GM23338 (cell line): ENCODE data around the gene FBLN5. TPM values are rescaled to one million over a fixed set of nuclear protein-coding genes. Genes with fewer than 3 reads are reported as not detected.

Experiments used
- ATAC-seq: fragments of 200-7000 bp; cut with Tn5 transposase; 3 replicates; pipeline ENCODE4 v1.9.1; 2020
- DNase-seq: peaks from one replicate; pipeline ENCODE4 v3.0.0-alpha.2; 2015; ENCODE audit warnings: low spot score
- H2AFZ ChIP-seq: fragments of 200-600 bp; sonication (generic); 2 replicates; pipeline ENCODE4 v1.8.0; 2016; ENCODE audit warnings: antibody characterized with exemption, mild to moderate bottlenecking, moderate library complexity
- H3F3A ChIP-seq: fragments of 200-600 bp; sonication (generic); replicated peaks from 2 replicates; pipeline ENCODE4 v1.8.0; 2017; ENCODE audit warnings: antibody characterized with exemption, mixed run types, low read depth
- H3K27ac ChIP-seq: fragments of 200-600 bp; sonication (generic); 2 replicates; pipeline ENCODE4 v1.6.1; 2016; ENCODE audit warnings: low read depth
- H3K27me3 ChIP-seq: fragments of 200-600 bp; sonication (generic); 2 replicates; pipeline ENCODE4 v1.8.0; 2016; ENCODE audit warnings: mild to moderate bottlenecking, mixed run types, moderate library complexity; ENCODE audit not compliant: insufficient read depth
- H3K36me3 ChIP-seq: fragments of 200-600 bp; sonication (generic); 2 replicates; pipeline ENCODE4 v1.8.0; 2016; ENCODE audit warnings: mild to moderate bottlenecking; ENCODE audit not compliant: insufficient read depth
- H3K4me1 ChIP-seq: fragments of 200-600 bp; sonication (generic); 2 replicates; pipeline ENCODE4 v1.8.0; 2016; ENCODE audit warnings: mild to moderate bottlenecking, moderate library complexity; ENCODE audit not compliant: insufficient read depth
- H3K4me2 ChIP-seq: fragments of 200-600 bp; sonication (generic); 2 replicates; pipeline ENCODE4 v1.7.1; 2017; ENCODE audit warnings: mixed run types
- H3K4me3 ChIP-seq: fragments of 200-600 bp; sonication (generic); 2 replicates; pipeline ENCODE4 v1.6.1; 2016; ENCODE audit warnings: mixed run types
- H3K79me2 ChIP-seq: fragments of 200-600 bp; sonication (generic); replicated peaks from 2 replicates; pipeline ENCODE4 v1.8.0; 2017; ENCODE audit warnings: mild to moderate bottlenecking; ENCODE audit not compliant: insufficient read depth
- H3K9me2 ChIP-seq: fragments of 200-600 bp; sonication (generic); 2 replicates; pipeline ENCODE4 v1.8.0; 2017; ENCODE audit not compliant: insufficient read depth
- H4K20me1 ChIP-seq: fragments of 200-600 bp; sonication (generic); replicated peaks from 2 replicates; pipeline ENCODE4 v1.8.0; 2017; ENCODE audit warnings: mild to moderate bottlenecking; ENCODE audit not compliant: insufficient read depth
- H3K27ac Mint-ChIP-seq: 2 replicates; pipeline ENCODE4 v1.8.0; 2020; ENCODE audit warnings: inconsistent platforms, mild to moderate bottlenecking, moderate library complexity, mixed read lengths
- H3K27me3 Mint-ChIP-seq: 3 replicates; pipeline ENCODE4 v1.8.0; 2022; ENCODE audit warnings: low read depth, mild to moderate bottlenecking, moderate library complexity, mixed read lengths, inconsistent platforms; ENCODE audit not compliant: insufficient read depth, poor library complexity
- H3K36me3 Mint-ChIP-seq: 3 replicates; pipeline ENCODE4 v1.8.0; 2021; ENCODE audit warnings: low read depth, mild to moderate bottlenecking, inconsistent platforms, moderate library complexity, mixed read lengths
- H3K4me1 Mint-ChIP-seq: 3 replicates; pipeline ENCODE4 v1.8.0; 2020; ENCODE audit warnings: mild to moderate bottlenecking, inconsistent platforms, mixed read lengths
- H3K4me3 Mint-ChIP-seq: 3 replicates; pipeline ENCODE4 v1.8.0; 2021; ENCODE audit warnings: moderate library complexity, mild to moderate bottlenecking, inconsistent platforms, mixed read lengths
- H3K9me3 Mint-ChIP-seq: 3 replicates; pipeline ENCODE4 v1.8.0; 2020; ENCODE audit warnings: moderate library complexity, mild to moderate bottlenecking, inconsistent platforms, mixed read lengths
- CREB1 ChIP-seq: fragments of 250-450 bp; sonication (Bioruptor Pico); IDR thresholded peaks from 2 replicates; pipeline ENCODE4 v1.5.0; 2020; ENCODE audit warnings: low read depth, mild to moderate bottlenecking, moderate library complexity
- EZH2 ChIP-seq: fragments of 200-600 bp; sonication (generic); IDR thresholded peaks from one replicate; pipeline ENCODE4 v1.8.0; 2017; ENCODE audit warnings: antibody characterized with exemption, mild to moderate bottlenecking, low read depth; ENCODE audit not compliant: unreplicated experiment
- EZH2phosphoT487 ChIP-seq: fragments of 200-600 bp; sonication (generic); IDR thresholded peaks from one replicate; pipeline ENCODE4 v1.8.1; 2018; ENCODE audit warnings: antibody characterized with exemption; ENCODE audit not compliant: unreplicated experiment
- NANOG ChIP-seq: IDR thresholded peaks from 2 replicates; pipeline ENCODE4 v1.6.1; 2016; ENCODE audit warnings: antibody characterized with exemption, borderline replicate concordance
- POLR2AphosphoS5 ChIP-seq: IDR thresholded peaks from 2 replicates; pipeline ENCODE4 v1.6.1; 2016; ENCODE audit warnings: antibody characterized with exemption, low read depth
- STAT1 ChIP-seq: IDR thresholded peaks from one replicate; pipeline ENCODE4 v1.6.1; 2016; ENCODE audit warnings: antibody characterized with exemption; ENCODE audit not compliant: unreplicated experiment
- ZNF114 ChIP-seq: fragments of 250-450 bp; sonication (Bioruptor Pico); IDR thresholded peaks from 2 replicates; pipeline ENCODE4 v1.5.0; 2020; ENCODE audit warnings: mild to moderate bottlenecking, moderate library complexity
- ZNF331 ChIP-seq: fragments of 250-450 bp; sonication (Bioruptor Pico); IDR thresholded peaks from 2 replicates; pipeline ENCODE4 v1.5.0; 2020; ENCODE audit warnings: low read depth, mild to moderate bottlenecking, moderate library complexity
- polyA plus RNA-seq: library from polyadenylated mRNA; unstranded; fragments of >200 nt; fragmentation: Nextera tagmentation; extraction: Ambion mirVana; gene quantifications from 2 replicates; pipeline ENCODE4 v1.2.1, GENCODE V29; 2016
- total RNA-seq: library from RNA; depleted of rRNA; stranded (reverse); fragments of >200 nt; shearing (Covaris generic); gene quantifications from 2 replicates; pipeline ENCODE4 v1.2.3, GENCODE V29; 2014
- TF ChIP-seq, protein P1 (sequence below): IDR thresholded peaks from 2 replicates; pipeline ENCODE4 v1.6.1; 2016; ENCODE audit warnings: antibody characterized with exemption
- TF ChIP-seq, protein P2 (sequence below), 2 experiments: fragments of 200-600 bp in 1 of 2; sonication (generic) in 1 of 2; conservative IDR thresholded peaks; 2 replicates each; pipeline versions ENCODE4 v1.5.1 to v1.6.1; 2016 to 2017; ENCODE audit warnings: antibody characterized with exemption in 2 of 2, low read depth in 2 of 2, mild to moderate bottlenecking in 2 of 2, moderate library complexity in 1 of 2
- TF ChIP-seq, protein P3 (sequence below): IDR thresholded peaks from one replicate; pipeline ENCODE4 v1.6.1; 2018; ENCODE audit warnings: antibody characterized with exemption; ENCODE audit not compliant: unreplicated experiment
- TF ChIP-seq, protein P4 (sequence below): fragments of 250-450 bp; sonication (Bioruptor Pico); IDR thresholded peaks from 2 replicates; pipeline ENCODE4 v1.5.0; 2020; ENCODE audit warnings: mild to moderate bottlenecking, moderate library complexity

The FBLN5 gene
- total and polyA plus RNA-seq, 2 experiments from 2014 or later: 4.3 to 4.9 TPM

DNA sequence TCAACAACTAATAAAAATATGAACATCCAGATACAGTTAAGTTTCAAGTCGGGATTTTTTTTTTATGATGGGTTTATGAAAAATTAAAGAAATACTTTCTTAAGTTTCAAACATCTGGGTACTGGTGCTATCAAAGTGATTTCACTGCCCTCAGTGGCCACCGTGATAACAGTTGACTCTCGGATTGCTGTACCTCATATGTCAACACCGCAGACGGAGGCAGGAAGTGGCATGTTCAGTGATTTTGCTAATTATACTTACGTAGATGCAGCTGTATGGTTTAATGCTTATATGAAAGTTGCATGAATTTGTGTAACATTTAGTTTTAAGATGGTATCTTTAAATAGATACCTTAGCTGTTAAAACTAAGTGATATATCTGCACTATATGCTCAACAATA, 20.8 kb upstream of the FBLN5 start:
- Mint-ChIP-seq H3K4me1 (peaks cover 8% of the 10 kb centered on the region; the same call in 2 of the 3 replicates), H3K27ac (no peak overlapping the region), H3K36me3 (peaks cover 7% of the 10 kb centered on the region; the same call in 2 of the 3 replicates), H3K4me3 (no peak overlapping the region), H3K9me3 (no peaks in the 10 kb centered on the region), H3K27me3 (no peaks in the 10 kb centered on the region)
- H3K9me2 ChIP-seq: no peaks in the 10 kb centered on the region
- DNase-seq (no peak), ATAC-seq (no peak)
- no peaks in the 10 kb centered on the region for H3K27me3 ChIP-seq
- no peak overlapping the region for H3K4me3 ChIP-seq
- TF ChIP-seq, protein P1, sequence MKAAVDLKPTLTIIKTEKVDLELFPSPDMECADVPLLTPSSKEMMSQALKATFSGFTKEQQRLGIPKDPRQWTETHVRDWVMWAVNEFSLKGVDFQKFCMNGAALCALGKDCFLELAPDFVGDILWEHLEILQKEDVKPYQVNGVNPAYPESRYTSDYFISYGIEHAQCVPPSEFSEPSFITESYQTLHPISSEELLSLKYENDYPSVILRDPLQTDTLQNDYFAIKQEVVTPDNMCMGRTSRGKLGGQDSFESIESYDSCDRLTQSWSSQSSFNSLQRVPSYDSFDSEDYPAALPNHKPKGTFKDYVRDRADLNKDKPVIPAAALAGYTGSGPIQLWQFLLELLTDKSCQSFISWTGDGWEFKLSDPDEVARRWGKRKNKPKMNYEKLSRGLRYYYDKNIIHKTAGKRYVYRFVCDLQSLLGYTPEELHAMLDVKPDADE: no peak
- TF ChIP-seq NANOG (no peak), CREB1 (CRISPR knock-in tag) (no peak), EZH2 (no peak), EZH2phosphoT487 (no peak), STAT1 (no peak), ZNF114 (CRISPR knock-in tag) (no peak), POLR2AphosphoS5 (no peak), ZNF331 (CRISPR knock-in tag) (no peak)
- TF ChIP-seq, protein P2, sequence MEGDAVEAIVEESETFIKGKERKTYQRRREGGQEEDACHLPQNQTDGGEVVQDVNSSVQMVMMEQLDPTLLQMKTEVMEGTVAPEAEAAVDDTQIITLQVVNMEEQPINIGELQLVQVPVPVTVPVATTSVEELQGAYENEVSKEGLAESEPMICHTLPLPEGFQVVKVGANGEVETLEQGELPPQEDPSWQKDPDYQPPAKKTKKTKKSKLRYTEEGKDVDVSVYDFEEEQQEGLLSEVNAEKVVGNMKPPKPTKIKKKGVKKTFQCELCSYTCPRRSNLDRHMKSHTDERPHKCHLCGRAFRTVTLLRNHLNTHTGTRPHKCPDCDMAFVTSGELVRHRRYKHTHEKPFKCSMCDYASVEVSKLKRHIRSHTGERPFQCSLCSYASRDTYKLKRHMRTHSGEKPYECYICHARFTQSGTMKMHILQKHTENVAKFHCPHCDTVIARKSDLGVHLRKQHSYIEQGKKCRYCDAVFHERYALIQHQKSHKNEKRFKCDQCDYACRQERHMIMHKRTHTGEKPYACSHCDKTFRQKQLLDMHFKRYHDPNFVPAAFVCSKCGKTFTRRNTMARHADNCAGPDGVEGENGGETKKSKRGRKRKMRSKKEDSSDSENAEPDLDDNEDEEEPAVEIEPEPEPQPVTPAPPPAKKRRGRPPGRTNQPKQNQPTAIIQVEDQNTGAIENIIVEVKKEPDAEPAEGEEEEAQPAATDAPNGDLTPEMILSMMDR (conservative IDR thresholded peaks at IDR 0.05; ENCODE audit: low read depth in 2 of 2): no peak
- TF ChIP-seq, protein P3, sequence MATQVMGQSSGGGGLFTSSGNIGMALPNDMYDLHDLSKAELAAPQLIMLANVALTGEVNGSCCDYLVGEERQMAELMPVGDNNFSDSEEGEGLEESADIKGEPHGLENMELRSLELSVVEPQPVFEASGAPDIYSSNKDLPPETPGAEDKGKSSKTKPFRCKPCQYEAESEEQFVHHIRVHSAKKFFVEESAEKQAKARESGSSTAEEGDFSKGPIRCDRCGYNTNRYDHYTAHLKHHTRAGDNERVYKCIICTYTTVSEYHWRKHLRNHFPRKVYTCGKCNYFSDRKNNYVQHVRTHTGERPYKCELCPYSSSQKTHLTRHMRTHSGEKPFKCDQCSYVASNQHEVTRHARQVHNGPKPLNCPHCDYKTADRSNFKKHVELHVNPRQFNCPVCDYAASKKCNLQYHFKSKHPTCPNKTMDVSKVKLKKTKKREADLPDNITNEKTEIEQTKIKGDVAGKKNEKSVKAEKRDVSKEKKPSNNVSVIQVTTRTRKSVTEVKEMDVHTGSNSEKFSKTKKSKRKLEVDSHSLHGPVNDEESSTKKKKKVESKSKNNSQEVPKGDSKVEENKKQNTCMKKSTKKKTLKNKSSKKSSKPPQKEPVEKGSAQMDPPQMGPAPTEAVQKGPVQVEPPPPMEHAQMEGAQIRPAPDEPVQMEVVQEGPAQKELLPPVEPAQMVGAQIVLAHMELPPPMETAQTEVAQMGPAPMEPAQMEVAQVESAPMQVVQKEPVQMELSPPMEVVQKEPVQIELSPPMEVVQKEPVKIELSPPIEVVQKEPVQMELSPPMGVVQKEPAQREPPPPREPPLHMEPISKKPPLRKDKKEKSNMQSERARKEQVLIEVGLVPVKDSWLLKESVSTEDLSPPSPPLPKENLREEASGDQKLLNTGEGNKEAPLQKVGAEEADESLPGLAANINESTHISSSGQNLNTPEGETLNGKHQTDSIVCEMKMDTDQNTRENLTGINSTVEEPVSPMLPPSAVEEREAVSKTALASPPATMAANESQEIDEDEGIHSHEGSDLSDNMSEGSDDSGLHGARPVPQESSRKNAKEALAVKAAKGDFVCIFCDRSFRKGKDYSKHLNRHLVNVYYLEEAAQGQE: no peak
- TF ChIP-seq, protein P4, sequence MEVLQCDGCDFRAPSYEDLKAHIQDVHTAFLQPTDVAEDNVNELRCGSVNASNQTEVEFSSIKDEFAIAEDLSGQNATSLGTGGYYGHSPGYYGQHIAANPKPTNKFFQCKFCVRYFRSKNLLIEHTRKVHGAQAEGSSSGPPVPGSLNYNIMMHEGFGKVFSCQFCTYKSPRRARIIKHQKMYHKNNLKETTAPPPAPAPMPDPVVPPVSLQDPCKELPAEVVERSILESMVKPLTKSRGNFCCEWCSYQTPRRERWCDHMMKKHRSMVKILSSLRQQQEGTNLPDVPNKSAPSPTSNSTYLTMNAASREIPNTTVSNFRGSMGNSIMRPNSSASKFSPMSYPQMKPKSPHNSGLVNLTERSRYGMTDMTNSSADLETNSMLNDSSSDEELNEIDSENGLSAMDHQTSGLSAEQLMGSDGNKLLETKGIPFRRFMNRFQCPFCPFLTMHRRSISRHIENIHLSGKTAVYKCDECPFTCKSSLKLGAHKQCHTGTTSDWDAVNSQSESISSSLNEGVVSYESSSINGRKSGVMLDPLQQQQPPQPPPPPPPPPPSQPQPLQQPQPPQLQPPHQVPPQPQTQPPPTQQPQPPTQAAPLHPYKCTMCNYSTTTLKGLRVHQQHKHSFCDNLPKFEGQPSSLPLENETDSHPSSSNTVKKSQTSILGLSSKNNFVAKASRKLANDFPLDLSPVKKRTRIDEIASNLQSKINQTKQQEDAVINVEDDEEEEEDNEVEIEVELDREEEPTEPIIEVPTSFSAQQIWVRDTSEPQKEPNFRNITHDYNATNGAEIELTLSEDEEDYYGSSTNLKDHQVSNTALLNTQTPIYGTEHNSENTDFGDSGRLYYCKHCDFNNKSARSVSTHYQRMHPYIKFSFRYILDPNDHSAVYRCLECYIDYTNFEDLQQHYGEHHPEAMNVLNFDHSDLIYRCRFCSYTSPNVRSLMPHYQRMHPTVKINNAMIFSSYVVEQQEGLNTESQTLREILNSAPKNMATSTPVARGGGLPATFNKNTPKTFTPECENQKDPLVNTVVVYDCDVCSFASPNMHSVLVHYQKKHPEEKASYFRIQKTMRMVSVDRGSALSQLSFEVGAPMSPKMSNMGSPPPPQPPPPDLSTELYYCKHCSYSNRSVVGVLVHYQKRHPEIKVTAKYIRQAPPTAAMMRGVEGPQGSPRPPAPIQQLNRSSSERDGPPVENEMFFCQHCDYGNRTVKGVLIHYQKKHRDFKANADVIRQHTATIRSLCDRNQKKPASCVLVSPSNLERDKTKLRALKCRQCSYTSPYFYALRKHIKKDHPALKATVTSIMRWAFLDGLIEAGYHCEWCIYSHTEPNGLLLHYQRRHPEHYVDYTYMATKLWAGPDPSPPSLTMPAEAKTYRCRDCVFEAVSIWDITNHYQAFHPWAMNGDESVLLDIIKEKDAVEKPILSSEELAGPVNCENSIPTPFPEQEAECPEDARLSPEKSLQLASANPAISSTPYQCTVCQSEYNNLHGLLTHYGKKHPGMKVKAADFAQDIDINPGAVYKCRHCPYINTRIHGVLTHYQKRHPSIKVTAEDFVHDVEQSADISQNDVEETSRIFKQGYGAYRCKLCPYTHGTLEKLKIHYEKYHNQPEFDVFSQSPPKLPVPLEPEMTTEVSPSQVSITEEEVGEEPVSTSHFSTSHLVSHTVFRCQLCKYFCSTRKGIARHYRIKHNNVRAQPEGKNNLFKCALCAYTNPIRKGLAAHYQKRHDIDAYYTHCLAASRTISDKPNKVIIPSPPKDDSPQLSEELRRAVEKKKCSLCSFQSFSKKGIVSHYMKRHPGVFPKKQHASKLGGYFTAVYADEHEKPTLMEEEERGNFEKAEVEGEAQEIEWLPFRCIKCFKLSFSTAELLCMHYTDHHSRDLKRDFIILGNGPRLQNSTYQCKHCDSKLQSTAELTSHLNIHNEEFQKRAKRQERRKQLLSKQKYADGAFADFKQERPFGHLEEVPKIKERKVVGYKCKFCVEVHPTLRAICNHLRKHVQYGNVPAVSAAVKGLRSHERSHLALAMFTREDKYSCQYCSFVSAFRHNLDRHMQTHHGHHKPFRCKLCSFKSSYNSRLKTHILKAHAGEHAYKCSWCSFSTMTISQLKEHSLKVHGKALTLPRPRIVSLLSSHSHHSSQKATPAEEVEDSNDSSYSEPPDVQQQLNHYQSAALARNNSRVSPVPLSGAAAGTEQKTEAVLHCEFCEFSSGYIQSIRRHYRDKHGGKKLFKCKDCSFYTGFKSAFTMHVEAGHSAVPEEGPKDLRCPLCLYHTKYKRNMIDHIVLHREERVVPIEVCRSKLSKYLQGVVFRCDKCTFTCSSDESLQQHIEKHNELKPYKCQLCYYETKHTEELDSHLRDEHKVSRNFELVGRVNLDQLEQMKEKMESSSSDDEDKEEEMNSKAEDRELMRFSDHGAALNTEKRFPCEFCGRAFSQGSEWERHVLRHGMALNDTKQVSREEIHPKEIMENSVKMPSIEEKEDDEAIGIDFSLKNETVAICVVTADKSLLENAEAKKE (CRISPR knock-in tag): no peak
- H2AFZ ChIP-seq: no peak overlapping the region
- H3K79me2 ChIP-seq: no peaks in the 10 kb centered on the region
- H3F3A ChIP-seq: no peaks in the 10 kb centered on the region
- no peak overlapping the region for H3K27ac ChIP-seq
- no peak overlapping the region for H3K4me2 ChIP-seq
- no peaks in the 10 kb centered on the region for H4K20me1 ChIP-seq
- H3K36me3 ChIP-seq: peaks cover 9% of the 10 kb centered on the region; the same call in 1 of the 2 replicates
- H3K4me1 ChIP-seq: no peaks in the 10 kb centered on the region
